ENCODE data around the gene KIF7. TPM values are rescaled to one million over a fixed set of nuclear protein-coding genes. Genes with fewer than 3 reads are reported as not detected.
A peak's percentile ranks its signal among the peaks of the same experiment; 100 is the strongest.

Gene KIF7
- total RNA-seq, 1 donor from 2014 or later, result 13.9 TPM

- Mint-ChIP-seq H3K4me1 (ENCODE audit: low read depth) (peaks cover 23% of the 10 kb centered on the region), H3K36me3 (ENCODE audit: low read depth) (no peaks in the 10 kb centered on the region), H3K27ac (ENCODE audit: unreplicated experiment) (no peak overlapping the region), H3K9me3 (ENCODE audit: low read depth) (no peaks in the 10 kb centered on the region), H3K4me3 (ENCODE audit: unreplicated experiment) (no peak overlapping the region), H3K27me3 (ENCODE audit: low read depth) (no peaks in the 10 kb centered on the region)
- DNase-seq (ENCODE audit: low spot score), result no peak
- no peak for TF ChIP-seq CTCF (IDR thresholded peaks at IDR 0.05)
Observed at GRCh38 chr15:89669309-89669865, 14.1 kb upstream of the KIF7 start.

- no peaks in the 10 kb centered on the region for H3K9me3 Mint-ChIP-seq (ENCODE audit: low read depth)
- peaks cover 25% of the 10 kb centered on the region for H3K4me1 Mint-ChIP-seq (ENCODE audit: low read depth)
Observed at GRCh38 chr15:89668171-89668570, 12.9 kb upstream of the KIF7 start.

GRCh38 chr15:89667706-89667960 is 12.4 kb upstream of the KIF7 start:
- H3K9me3 Mint-ChIP-seq (ENCODE audit: low read depth), result no peaks in the 10 kb centered on the region
- no peaks in the 10 kb centered on the region for H3K36me3 Mint-ChIP-seq (ENCODE audit: low read depth)
- DNase-seq (ENCODE audit: low spot score), result no peak
- no peak for TF ChIP-seq CTCF (IDR thresholded peaks at IDR 0.05)
- peaks cover 26% of the 10 kb centered on the region for H3K4me1 Mint-ChIP-seq (ENCODE audit: low read depth)
- H3K27me3 Mint-ChIP-seq (ENCODE audit: low read depth), result no peaks in the 10 kb centered on the region
- no peak overlapping the region for H3K4me3 Mint-ChIP-seq (ENCODE audit: unreplicated experiment)
- no peak overlapping the region for H3K27ac Mint-ChIP-seq (ENCODE audit: unreplicated experiment)

More at GRCh38 chr15:89668171-89668570, 12.9 kb upstream of the KIF7 start:
- Mint-ChIP-seq H3K4me3 (ENCODE audit: unreplicated experiment) (no peak overlapping the region), H3K36me3 (ENCODE audit: low read depth) (no peaks in the 10 kb centered on the region), H3K27ac (ENCODE audit: unreplicated experiment) (no peak overlapping the region), H3K27me3 (ENCODE audit: low read depth) (no peaks in the 10 kb centered on the region)
- TF ChIP-seq CTCF (IDR thresholded peaks at IDR 0.05), result no peak
- DNase-seq (ENCODE audit: low spot score), result no peak

- no peak for TF ChIP-seq CTCF (IDR thresholded peaks at IDR 0.05)
Observed at GRCh38 chr15:89666858-89667705, 11.8 kb upstream of the KIF7 start.

GRCh38 chr15:89666184-89666857 is 11.1 kb upstream of the KIF7 start:
- no peak for TF ChIP-seq CTCF (IDR thresholded peaks at IDR 0.05)
- no peaks in the 10 kb centered on the region for H3K27me3 Mint-ChIP-seq (ENCODE audit: low read depth)
- peaks cover 21% of the 10 kb centered on the region for H3K4me1 Mint-ChIP-seq (ENCODE audit: low read depth)
- no peaks in the 10 kb centered on the region for H3K9me3 Mint-ChIP-seq (ENCODE audit: low read depth)
- no peak for DNase-seq (ENCODE audit: low spot score)
- H3K27ac Mint-ChIP-seq (ENCODE audit: unreplicated experiment), result peak overlapping the region; percentile 45
- no peaks in the 10 kb centered on the region for H3K36me3 Mint-ChIP-seq (ENCODE audit: low read depth)
- H3K4me3 Mint-ChIP-seq (ENCODE audit: unreplicated experiment), result peak overlapping the region; percentile 31

More at GRCh38 chr15:89666858-89667705, 11.8 kb upstream of the KIF7 start:
- Mint-ChIP-seq H3K4me3 (ENCODE audit: unreplicated experiment) (no peak overlapping the region), H3K27me3 (ENCODE audit: low read depth) (no peaks in the 10 kb centered on the region), H3K36me3 (ENCODE audit: low read depth) (no peaks in the 10 kb centered on the region), H3K27ac (ENCODE audit: unreplicated experiment) (no peak overlapping the region), H3K9me3 (ENCODE audit: low read depth) (no peaks in the 10 kb centered on the region), H3K4me1 (ENCODE audit: low read depth) (peaks cover 25% of the 10 kb centered on the region)
- no peak for DNase-seq (ENCODE audit: low spot score)
